ENCODE measurements around the gene NUDCD3.
"Not testable (repeated sequence)": the region's sequence is repeated elsewhere in the genome, so short reads cannot be mapped to it uniquely, and the experiment has no call there.

The NUDCD3 gene

DNA sequence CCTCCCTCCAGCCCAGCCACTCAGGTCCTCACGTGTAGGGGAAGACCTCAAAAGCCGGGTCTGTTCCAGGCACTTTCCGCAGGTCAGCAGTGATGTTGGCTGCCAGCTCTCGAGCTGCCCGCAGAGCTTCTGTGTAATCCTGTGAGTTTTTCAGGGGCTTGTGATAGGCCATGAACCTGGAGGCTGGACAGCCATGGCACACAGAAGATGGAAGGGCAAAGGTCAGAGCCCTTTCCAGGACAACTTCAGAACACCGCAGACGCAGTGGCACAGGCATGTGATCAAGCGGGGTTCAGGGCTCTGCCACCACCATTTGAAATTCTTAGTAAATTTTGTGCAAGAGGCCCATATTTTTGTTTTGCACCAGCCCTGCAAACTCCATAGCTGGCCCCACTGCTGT lies 26.7 kb upstream of the NUDCD3 start:
- FAIRE-seq: no peak

DNA sequence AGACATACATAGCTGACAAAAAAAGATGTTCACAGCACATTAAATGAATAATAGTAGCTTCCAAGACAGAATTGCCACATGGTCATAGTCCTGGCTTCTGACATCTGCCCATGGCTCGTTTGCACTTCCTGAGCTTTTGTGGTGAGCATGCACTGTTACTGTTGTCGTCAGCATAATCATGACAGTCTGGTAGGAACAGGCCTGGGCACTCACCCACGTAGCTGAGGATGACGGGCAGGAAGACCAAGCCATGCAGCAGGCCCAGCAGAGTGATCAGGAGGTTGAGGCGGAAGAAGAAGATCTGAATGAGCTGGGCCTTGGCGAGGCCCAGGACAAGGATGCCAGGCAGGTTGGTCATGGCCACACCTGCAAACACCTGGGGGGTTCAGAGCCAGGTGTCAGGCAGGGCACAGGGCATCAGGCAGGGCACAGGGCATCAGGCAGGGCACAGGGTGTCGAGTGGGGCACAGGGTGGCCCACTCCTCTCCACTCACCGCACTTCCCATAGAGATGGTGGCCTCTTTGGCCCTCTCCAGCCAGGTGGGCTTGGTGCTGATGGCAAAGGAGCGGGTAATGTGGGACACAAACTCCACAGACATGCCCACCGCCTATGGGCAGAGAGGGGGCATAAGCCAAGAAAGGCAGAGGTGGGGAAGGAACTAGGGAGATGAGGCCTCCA lies 25.3 kb upstream of the NUDCD3 start:
- FAIRE-seq: no peak

DNA sequence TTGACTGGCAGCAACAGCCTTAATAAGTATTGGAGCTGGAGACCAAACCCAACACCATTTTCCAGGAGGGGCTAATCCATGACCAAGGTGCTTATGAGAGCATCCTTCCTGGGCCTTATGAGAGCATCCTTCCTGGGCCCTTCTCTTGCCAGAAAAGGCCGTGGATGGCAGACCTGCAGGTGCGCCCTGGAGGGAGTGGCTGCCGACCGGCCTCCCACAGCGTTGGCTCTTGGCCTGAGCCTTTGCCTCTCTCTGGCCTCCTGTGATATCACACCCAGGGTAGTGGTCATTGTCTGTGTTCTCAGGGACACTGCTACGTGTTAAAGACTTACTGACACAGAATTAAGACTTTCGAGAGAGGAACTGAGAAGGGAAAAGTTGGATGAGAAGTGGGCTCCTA lies 22.3 kb upstream of the NUDCD3 start:
- no peak for FAIRE-seq

DNA sequence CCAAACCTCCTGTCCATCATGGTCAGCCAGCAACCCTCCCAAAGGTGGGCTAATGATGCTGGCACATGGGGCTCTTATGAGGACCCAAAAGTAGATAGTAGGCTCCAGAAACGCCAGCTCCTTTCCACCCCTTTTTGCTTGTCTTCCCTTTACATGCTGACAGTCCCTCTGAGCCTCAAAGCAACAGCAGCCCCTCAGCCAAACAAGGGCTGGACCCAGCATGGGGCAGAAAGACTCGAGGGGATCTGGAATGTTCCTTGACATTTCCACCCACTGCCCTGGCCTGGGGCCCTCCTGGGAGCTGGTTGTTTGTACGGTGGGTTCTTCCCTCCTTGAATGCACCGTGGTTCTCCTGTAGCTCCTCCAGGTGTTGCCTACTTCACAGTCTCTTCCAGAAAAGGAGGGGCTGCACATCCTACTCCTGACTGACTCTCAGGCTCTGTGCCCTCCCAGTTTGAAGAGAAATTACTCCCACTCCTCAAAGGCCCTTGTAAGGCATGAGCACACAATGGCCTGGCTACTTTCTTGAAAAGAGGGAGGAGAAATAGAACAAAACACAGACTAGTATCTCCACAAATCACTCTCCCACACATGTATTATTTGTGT lies 21.5 kb upstream of the NUDCD3 start:
- FAIRE-seq: no peak

DNA sequence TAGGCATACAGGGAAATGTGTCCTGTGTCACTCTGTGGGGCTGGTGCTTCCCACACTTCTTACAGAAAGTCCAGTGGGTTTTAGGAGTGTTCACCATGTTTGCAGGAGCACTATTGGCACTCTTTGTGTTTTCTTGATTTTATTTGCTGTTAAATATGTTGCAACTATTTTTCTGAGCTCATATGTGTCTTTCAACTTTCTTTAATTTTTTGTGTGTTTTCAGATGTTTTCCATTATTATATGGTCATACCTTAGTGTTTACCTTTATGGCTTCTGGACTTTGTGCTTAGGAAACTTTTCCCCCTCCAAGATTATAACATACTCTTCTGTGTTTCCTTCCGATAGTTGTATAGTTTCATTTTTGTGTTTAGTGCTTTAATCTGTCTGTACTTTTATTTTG lies 20.8 kb upstream of the NUDCD3 start:
- FAIRE-seq: peak; percentile 36

DNA sequence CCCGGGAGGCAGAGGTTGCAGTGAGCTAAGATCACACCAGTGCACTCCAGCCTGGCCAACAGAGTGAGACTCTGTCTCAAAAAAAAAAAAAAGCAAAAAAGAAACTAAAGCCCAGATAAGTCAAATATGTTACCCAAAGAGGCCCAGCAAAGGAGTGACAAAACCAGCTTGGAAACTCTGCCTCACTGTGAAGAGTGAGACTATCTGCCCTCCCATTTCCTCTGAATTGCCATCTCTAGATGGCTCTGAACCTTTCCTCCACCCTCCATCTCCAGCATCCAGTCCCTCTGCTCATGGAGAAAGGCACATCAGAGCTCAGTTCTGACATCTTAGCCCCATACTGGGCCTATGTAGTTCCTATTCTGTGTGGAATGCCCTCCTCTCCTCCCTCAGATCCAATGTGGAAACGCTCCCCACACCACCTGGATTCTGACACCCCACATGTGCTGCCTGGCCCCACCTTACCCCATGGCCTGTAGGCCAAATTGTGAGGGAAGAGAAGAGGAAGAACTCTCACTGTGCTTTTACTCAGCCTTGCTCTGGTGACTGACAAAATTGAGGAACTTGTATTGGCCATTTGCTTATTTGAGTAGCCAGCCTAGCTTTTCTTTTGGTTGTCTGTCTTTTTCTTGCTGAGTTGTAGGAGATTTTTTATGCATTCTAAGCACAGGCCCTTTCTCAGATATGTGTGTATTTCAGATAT lies 18.0 kb upstream of the NUDCD3 start:
- no peak for FAIRE-seq

DNA sequence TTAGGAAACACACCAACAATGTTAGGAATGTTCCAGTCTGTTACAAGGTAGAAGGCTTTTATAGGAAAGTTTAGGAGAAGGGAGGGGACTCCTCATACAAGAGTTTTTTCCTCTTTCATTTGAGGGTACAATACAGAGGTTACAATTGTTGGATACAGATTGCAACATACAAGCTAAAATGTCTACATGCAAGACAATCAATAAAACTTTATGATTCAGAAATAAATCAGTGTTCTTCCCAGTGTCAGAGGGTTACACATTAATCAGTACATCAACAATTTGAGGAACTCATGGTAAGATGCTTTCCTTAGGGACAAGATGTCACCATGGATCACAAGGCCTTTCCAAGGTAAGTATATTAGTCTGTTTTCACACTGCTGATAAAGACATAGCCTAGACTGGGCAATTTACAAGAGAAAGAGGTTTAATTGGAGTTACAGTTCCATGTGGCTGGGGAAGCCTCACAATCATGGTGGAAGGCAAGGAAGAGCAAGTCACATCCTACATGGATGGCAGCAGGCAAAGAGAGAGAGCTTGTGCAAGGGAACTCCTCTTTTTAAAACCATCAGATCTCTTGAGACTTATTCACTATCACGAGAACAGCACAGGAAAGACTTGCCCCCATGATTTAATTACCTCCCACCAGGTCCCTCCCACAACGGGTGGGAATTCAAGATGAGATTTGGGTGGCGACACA lies 16.3 kb upstream of the NUDCD3 start:
- not testable (repeated sequence) for FAIRE-seq

DNA sequence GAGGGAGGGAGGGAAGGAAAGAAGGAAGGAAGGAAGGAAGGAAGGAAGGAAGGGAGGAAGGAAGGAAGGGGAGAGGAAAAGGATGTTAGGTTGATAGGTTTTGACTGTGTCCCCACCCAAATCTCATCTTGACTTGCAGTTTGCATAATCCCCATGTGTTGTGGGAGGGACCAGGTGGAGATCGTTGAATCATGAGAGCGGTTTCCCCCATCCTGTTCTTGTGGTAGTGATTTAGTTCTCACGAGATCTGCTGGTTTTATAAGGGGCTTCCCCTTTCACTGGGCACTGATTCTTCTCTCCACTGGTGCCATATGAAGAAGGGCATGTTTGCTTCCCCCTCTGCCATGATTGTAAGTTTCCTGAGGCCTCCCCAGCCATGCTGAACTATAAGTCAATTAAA lies 15.1 kb upstream of the NUDCD3 start:
- no peak for FAIRE-seq

DNA sequence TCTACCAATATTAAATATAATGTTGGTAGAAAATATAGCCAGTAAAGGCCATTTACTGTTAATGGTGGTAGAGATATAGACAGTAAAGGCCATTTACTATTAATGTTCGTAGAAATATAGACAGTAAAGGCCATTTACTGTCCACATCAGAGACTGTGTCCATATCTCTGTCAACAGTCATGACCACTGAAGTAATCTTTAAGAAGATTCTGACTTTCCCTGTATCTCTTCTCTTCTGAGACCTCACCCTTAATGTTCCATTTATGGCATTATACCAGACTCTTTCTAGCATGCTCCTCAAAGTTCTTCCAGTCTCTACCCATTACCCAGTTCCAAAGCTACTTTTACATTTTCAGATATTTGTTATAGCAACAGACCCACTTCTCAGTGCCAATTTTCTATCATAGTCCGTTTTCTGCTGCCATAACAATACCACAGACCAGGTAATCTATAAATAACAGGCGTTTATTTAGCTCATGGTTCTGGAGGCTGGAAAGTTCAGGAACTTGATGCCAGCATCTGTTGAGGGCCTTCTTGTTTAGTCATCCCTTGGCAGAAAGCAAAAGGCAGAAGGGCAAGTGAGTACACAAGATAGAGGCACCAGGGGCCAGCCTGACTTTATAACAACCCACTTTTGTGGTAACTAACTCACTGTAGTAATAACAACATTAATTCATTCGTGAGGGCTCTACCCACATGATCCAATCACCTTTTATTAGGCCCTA lies 7.9 kb upstream of the NUDCD3 start:
- FAIRE-seq: no peak

DNA sequence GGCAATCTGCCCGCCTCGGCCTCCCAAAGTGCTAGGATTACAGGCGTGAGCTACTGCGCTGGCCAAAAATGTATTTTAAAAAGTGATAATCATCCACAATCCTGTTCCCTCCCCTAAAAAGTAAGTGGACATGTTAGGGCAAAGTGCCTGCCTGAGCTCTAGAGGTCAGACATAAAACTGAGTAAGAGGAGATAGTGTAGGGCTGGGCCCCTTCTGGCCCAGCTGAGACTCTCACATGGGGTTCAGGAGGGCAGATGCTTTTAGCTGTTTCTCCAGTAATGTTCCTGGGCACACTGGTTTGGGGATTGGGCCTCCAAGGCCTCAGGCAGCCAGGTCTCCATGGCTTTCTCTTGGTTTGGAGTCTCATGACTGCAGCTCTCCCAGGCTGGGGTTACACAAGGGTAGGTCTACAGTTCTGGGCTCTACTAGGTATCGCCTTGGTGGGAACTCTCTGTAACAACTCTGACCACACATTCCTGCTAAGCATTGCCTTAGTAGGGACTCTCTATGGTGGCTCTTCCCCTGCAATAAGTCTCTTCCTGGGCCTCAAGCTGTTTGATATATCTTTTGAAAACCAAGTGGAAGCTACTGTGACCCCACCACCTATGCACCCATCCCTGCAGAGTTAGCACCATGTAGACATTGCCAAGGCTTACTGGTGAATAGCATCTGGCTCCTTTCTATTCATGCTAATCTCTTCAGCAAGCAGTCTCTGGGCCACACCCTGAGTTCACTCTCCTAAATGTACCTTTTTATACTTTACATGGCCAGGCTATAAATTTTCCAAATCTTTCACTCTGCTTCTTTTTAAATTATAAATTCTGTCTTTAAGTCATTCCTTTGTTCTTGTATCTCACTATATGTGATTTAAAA lies 6.9 kb upstream of the NUDCD3 start:
- no peak for FAIRE-seq

DNA sequence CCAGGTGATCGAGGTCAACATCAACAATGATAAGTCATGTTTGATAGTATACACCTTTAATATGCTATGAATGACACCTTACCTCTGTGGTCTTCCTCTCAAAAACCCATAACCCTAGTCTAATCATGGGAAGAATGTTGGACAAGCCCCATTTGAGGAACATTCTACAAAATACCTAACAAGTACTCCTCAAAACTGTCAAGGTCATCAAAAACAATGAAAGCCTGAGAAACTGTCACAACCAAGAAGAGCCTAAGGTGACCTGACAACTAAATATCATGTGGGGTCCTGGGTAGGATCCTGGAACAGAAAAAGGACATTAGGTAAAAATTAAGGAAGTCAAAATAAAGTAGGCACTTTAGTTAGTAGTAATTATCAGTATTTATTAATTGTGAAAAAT lies 5.9 kb upstream of the NUDCD3 start:
- no peak for FAIRE-seq

DNA sequence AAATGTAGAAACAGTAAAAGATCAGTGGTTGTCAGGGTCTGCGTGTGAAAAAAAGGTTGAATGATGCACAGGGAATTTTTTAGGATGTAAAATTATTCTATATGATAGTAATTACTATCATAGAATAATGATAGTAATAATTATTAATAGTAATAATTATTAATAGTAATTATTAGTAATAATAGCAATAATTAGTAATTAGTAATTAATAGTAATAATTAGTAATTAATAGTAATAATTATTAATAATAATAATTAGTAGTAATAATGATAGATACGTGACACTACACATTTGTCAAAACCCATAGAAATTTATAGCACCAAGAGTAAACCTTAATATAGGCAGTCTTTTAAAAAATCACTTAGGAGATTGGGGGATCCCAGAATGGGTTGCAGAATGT lies 4.5 kb upstream of the NUDCD3 start:
- FAIRE-seq: peak; percentile 91

DNA sequence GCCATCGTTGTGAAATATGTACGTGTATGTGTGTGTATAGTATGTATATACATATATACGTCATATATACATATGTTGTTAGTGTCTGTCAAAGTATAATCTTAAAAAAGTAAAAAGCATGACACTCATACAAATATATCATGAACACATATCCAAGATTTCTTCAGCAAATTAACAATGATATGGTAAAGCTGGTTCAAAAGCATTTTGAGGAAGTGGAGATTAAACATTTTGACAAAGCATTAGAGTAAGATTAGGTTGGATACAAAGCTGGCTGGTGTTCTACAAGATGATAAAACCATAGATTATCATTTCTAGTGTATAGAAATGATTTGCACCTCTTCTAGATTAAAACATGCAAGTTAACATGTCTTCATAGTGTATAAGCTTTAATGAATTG lies 771 bp upstream of the NUDCD3 start:
- no peak for FAIRE-seq

DNA sequence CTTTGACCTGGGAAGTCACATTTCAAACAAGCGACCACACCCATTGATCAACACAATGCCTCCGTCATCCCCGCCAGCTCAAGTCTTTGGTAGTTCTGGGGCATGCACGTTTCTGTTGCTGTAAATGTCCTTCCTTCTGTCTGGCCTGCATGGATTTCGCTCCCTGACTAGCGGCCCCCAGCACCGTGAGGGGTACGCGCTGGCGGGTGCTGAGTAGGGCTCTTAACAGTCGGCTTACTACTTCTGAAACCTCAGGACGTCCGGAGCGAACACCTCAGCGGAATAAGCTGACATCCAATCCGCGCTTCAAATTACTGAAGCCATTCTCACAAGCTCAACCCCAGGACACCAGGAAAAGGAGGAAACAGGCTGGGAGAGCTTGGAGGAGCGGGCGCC lies 505 bp downstream of the NUDCD3 start:
- FAIRE-seq: no peak

DNA sequence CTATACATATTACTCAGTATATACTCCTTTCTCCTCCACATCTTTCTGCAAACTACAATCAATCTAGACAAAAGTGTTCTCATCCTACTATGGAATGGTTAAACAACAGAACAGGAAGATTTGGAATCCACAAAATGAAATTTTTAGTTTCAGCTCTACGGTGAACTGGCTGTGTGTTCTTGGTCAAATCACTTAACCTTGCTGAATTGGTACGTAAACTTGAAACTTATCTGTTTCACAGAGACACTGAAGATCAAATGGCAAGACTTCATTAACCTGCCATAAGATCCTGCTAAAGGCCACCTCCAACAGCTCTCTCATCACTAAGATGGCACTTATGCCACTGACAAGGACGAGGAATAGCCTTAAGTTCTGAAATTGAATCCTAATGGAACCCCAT lies 1.5 kb downstream of the NUDCD3 start:
- FAIRE-seq: no peak

DNA sequence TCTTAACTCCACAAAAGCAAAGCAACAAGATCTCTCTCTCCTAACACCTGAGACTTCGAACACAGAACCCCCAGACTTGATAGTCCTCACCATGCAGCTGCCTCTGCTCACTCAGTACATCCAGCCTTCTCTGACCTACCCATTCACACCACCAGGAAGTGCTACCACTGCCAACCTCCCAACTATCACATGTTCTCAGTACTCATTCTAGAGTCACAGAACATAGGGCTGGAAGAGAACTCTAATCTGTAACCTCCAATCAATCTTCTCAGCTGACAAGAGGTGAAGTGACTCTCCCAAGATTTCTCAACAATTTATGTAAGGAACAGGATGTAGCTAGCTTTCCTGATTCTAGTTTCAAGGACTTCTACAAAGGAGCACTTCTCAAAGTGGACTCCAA lies 3.8 kb downstream of the NUDCD3 start:
- FAIRE-seq: no peak

DNA sequence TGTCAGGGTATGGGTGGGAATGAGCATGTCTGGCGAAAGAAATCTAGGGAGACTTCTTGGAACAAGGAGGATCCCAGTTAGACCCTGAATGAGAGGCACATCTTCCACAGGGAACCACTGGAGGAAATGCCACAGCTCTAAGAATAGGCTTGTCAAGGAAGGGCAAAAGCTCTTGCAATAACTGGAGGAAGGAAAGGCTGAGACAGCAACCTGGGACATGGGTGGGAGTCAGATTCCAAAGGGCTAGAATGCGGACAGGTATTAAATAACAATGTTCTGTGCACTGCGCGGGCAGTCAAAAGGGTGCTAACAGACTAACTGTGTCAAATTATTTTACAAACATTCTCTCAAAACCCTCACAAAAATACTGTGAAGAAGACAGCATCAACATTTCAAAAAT lies 4.5 kb downstream of the NUDCD3 start:
- FAIRE-seq: no peak

DNA sequence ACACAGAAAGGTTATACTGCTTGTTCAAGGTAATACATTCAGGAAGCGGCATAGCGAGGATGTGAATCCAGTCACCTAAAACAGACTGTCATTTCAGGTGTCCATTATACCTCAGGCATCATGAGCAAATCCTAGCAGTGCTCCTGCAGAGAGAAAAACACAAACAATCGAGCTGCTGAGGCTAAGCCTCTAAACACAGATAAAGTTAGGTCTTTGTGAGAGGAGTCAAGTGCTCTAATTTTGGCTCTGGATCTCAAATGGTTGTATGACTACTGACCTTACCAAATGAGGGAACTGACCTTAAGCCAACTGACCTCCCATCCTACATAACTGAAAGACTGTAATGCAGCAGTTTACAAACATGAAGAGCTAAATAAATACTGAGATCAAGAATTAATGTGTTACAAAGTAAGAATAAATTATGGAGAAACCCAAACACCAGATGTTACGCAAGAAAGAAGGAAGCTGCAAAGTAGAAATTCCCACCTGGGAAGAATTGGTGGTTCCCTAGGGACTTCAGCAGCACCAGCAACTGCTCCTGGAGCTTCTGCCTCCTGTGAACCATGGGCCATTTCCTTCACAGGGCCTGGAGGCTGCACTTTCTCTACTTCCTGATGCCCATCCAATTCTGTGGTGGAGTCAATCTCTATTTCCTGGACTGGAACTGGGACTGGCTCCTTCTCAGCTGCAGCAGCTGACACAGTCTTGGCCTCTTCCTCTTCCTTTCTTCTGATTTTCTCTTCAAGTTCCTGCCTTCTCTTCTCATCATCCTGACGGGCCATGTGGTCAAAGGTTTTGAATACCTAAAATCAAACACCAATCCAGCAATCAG lies 5.8 kb downstream of the NUDCD3 start:
- FAIRE-seq: no peak

DNA sequence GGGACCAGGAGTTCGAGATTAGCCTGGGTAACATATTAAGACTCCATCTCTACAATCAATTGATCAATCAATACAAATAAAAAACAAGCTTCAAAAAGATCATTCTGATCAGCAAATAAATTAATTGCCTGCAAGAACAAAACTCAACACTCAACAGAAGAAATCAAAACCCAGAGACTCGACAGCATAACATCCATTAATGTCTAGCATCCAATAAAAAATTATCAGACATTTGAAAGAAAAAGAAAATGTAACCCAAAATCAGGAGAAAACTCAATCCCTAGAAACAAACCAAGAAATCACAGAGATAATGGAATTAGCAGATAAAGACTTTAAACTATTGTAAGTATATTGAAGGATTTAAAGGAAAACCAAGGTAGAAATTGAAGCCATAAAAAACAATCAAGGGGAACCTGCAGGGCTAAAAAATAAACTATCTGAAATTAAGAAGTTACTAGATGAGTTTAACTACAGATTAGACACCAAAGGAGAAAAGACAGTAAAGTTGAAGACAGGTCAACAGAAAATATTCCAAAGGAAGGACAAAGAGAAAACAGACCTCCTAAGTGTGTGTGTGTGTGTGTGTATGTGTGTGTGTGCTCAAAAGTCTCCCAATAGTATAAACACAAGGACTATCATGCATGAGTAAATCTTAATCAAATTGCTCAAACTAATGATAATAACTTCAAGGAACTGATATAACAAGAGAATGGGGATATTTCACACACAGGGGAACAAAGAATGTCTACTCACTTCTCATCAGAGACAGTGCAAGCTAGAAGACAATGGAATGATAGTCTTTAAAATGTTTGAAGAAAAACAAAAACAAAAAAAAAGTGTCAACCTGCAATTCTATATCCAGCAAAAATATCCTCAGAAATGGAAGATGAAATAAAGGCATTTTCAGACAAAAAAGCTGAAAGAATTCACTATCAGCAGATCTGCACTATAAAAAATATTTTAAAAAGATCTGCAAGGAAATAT lies 7.7 kb downstream of the NUDCD3 start:
- no peak for FAIRE-seq

DNA sequence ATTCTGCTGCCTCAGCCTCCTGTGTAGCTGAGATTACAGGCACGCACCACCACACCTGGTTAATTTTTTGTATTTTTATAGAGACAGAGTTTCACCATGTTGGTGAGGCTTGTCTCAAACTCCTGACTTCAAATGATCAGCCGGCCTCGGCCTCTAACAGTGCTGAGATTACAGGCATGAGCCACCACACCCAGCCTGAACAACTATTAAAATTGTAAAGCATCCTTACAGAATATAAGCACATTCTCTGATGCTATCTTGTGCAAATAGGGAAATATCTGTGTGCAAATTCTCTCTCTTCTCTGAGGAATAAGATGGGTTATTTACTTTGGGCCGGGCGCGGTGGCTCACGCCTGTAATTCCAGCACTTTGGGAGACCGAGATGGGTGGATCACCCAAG lies 12.5 kb downstream of the NUDCD3 start:
- FAIRE-seq: no peak

Measured in colon (tissue), 2 donors.